Measurements from ENCODE around the gene SEPTIN8.

Gene SEPTIN8

DNA sequence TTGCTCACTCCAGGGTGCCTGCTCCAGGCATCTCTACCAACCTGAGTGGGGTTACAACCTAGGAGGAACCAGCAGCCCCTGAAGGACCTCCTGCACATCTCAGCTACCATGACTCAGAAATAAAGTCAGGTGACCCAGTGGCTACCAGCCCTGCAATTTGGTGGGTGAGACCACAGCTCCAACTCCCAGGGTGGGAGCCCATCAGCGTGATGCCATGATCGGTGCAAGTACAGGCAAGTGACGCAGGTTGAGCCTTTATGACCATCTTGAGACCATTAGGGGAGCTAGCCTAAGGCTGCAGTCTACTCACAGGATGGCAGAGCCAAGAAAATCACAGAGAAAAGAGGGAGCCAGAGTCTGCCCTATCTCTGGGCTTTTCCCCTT is 8.6 kb downstream of the SEPTIN8 start:
- no peak overlapping the region for H3K9ac ChIP-seq (ENCODE audit: low read length)
- H3K79me2 ChIP-seq (ENCODE audit: insufficient read depth, low read length), result no peaks in the 10 kb centered on the region
- H3K27me3 ChIP-seq (ENCODE audit: low read length), result no peaks in the 10 kb centered on the region
- TF ChIP-seq, protein P1, sequence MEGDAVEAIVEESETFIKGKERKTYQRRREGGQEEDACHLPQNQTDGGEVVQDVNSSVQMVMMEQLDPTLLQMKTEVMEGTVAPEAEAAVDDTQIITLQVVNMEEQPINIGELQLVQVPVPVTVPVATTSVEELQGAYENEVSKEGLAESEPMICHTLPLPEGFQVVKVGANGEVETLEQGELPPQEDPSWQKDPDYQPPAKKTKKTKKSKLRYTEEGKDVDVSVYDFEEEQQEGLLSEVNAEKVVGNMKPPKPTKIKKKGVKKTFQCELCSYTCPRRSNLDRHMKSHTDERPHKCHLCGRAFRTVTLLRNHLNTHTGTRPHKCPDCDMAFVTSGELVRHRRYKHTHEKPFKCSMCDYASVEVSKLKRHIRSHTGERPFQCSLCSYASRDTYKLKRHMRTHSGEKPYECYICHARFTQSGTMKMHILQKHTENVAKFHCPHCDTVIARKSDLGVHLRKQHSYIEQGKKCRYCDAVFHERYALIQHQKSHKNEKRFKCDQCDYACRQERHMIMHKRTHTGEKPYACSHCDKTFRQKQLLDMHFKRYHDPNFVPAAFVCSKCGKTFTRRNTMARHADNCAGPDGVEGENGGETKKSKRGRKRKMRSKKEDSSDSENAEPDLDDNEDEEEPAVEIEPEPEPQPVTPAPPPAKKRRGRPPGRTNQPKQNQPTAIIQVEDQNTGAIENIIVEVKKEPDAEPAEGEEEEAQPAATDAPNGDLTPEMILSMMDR (IDR thresholded peaks at IDR 0.05; ENCODE audit: insufficient read depth, low read length, poor library complexity, severe bottlenecking), result no peak
- TF ChIP-seq EZH2phosphoT487 (conservative IDR thresholded peaks at IDR 0.05; ENCODE audit: low read length), result no peak
- H2AFZ ChIP-seq (ENCODE audit: low read depth, low read length, severe bottlenecking), result no peak overlapping the region
- no peak overlapping the region for H3K4me2 ChIP-seq (ENCODE audit: low read depth, low read length, poor library complexity, severe bottlenecking)
- H3K27ac ChIP-seq (ENCODE audit: low read depth, low read length), result no peak overlapping the region
- H3K4me3 ChIP-seq (ENCODE audit: insufficient read depth, low read length, poor library complexity, severe bottlenecking), result no peak overlapping the region
- H3K36me3 ChIP-seq (ENCODE audit: low read length), result no peaks in the 10 kb centered on the region
- no peaks in the 10 kb centered on the region for H4K20me1 ChIP-seq (ENCODE audit: low read depth, low read length)
- no peaks in the 10 kb centered on the region for H3F3A ChIP-seq (ENCODE audit: insufficient read depth)
- H3K9me3 ChIP-seq (ENCODE audit: insufficient read depth, low read length), result no peaks in the 10 kb centered on the region
- H3K9me2 ChIP-seq (replicated peaks; ENCODE audit: insufficient read depth, low read length), result no peaks in the 10 kb centered on the region

DNA sequence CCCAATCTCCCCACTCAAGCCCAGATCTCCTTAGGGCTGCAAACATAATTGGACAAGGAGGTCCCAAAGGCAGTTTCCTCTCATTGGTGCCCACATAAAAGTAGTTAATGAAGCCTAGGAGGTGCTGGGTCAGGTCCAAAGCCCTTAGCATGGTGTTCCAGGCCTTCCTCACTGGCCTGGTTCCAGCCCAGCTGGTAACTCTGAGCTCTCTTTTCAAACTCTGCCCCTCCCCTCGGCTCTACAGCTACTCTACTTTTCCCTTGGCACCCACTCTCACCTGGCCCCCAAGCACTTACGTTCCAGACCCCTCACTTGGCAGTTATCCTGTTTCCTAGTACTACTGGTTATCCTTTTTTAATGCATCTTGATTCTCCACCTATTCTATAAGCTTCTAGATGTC is 9.9 kb downstream of the SEPTIN8 start:
- Histone ChIP-seq H3K9me2 (replicated peaks; ENCODE audit: insufficient read depth, low read length) (no peaks in the 10 kb centered on the region), H4K20me1 (ENCODE audit: low read depth, low read length) (no peaks in the 10 kb centered on the region), H3K27me3 (ENCODE audit: low read length) (no peaks in the 10 kb centered on the region), H3K79me2 (ENCODE audit: insufficient read depth, low read length) (no peaks in the 10 kb centered on the region), H3K9me3 (ENCODE audit: insufficient read depth, low read length) (no peaks in the 10 kb centered on the region), H3K27ac (ENCODE audit: low read depth, low read length) (no peak overlapping the region), H3K4me2 (ENCODE audit: low read depth, low read length, poor library complexity, severe bottlenecking) (no peak overlapping the region), H3F3A (ENCODE audit: insufficient read depth) (no peaks in the 10 kb centered on the region), H3K9ac (ENCODE audit: low read length) (no peak overlapping the region), H3K4me3 (ENCODE audit: insufficient read depth, low read length, poor library complexity, severe bottlenecking) (no peak overlapping the region), H3K36me3 (ENCODE audit: low read length) (no peaks in the 10 kb centered on the region), H2AFZ (ENCODE audit: low read depth, low read length, severe bottlenecking) (no peak overlapping the region)
- TF ChIP-seq EZH2phosphoT487 (conservative IDR thresholded peaks at IDR 0.05; ENCODE audit: low read length), result no peak
- TF ChIP-seq, protein P1 (IDR thresholded peaks at IDR 0.05; ENCODE audit: insufficient read depth, low read length, poor library complexity, severe bottlenecking), result no peak

DNA sequence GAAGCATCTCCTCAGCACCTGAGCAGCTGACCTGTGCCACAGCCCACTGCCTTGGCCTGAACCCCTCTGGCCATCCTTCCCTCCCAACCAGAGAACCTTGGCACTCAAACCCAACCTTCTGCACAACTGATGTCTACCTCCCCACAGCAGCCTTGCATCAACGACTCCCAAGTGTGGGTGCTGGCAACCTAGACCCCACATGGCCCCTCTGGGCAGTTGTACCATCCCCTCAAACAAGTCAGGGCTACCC is 10.3 kb downstream of the SEPTIN8 start:
- Histone ChIP-seq H4K20me1 (ENCODE audit: low read depth, low read length) (no peaks in the 10 kb centered on the region), H3K27ac (ENCODE audit: low read depth, low read length) (no peak overlapping the region), H3K27me3 (ENCODE audit: low read length) (no peaks in the 10 kb centered on the region), H3K4me3 (ENCODE audit: insufficient read depth, low read length, poor library complexity, severe bottlenecking) (no peak overlapping the region), H3F3A (ENCODE audit: insufficient read depth) (no peaks in the 10 kb centered on the region), H3K4me2 (ENCODE audit: low read depth, low read length, poor library complexity, severe bottlenecking) (no peak overlapping the region), H3K9me3 (ENCODE audit: insufficient read depth, low read length) (no peaks in the 10 kb centered on the region), H3K9me2 (replicated peaks; ENCODE audit: insufficient read depth, low read length) (no peaks in the 10 kb centered on the region), H3K9ac (ENCODE audit: low read length) (no peak overlapping the region), H3K79me2 (ENCODE audit: insufficient read depth, low read length) (no peaks in the 10 kb centered on the region), H3K36me3 (ENCODE audit: low read length) (no peaks in the 10 kb centered on the region), H2AFZ (ENCODE audit: low read depth, low read length, severe bottlenecking) (no peak overlapping the region)
- TF ChIP-seq EZH2phosphoT487 (conservative IDR thresholded peaks at IDR 0.05; ENCODE audit: low read length), result no peak
- TF ChIP-seq, protein P1 (IDR thresholded peaks at IDR 0.05; ENCODE audit: insufficient read depth, low read length, poor library complexity, severe bottlenecking), result no peak
